Ovary (tissue), 9 donors: ENCODE data around the gene HERPUD1. TPM values are rescaled to one million over a fixed set of nuclear protein-coding genes. Genes with fewer than 3 reads are reported as not detected.

Experiments used
- DNase-seq, 5 donors: peaks; one replicate each; pipeline ENCODE4 v3.0.0-alpha.2; 2019 to 2020
- H3K27ac ChIP-seq, 2 donors: fragments of 200-600 bp; one replicate each; pipeline versions ENCODE4 v1.5.1 to v1.8.0; 2019 to 2022
- H3K27me3 ChIP-seq: fragments of 200-600 bp; one replicate; pipeline ENCODE4 v1.8.0; 2022
- H3K36me3 ChIP-seq: fragments of 200-600 bp; sonication (generic); one replicate; pipeline ENCODE4 v1.5.1; 2019
- H3K4me1 ChIP-seq: one replicate; pipeline ENCODE4 v1.8.1; 2013; ENCODE audit warnings: mild to moderate bottlenecking, moderate library complexity; ENCODE audit not compliant: insufficient read depth
- H3K4me3 ChIP-seq: fragments of 200-600 bp; sonication (generic); one replicate; pipeline ENCODE4 v1.5.1; 2017
- H3K9me3 ChIP-seq, 2 donors: fragments of 200-600 bp in 1 of 2; sonication (generic) in 1 of 2; one replicate each; pipeline versions ENCODE4 v1.5.1 to v1.8.1; 2013 to 2019; ENCODE audit warnings: mild to moderate bottlenecking in 1 of 2, moderate library complexity in 1 of 2
- CTCF ChIP-seq, 3 donors: fragments of 450-650 bp in 2 of 3; fragments of 200-600 bp in 1 of 3; IDR thresholded peaks; one replicate each; pipeline versions ENCODE4 v1.5.1 to v1.8.0; 2016 to 2022; ENCODE audit warnings: antibody characterized with exemption in 3 of 3, mild to moderate bottlenecking in 1 of 3
- EP300 ChIP-seq: sonication (generic); formaldehyde crosslinking; IDR thresholded peaks from one replicate; pipeline ENCODE4 v1.6.1; 2017; ENCODE audit warnings: antibody characterized with exemption
- POLR2A ChIP-seq: fragments of 450-650 bp; IDR thresholded peaks from one replicate; pipeline ENCODE4 v1.6.1; 2017; ENCODE audit warnings: antibody characterized with exemption, mild to moderate bottlenecking, moderate library complexity
- WGBS, 3 donors: extraction: QIAGEN DNeasy Blood & Tissue Kit in 1 of 3; methylation state at CpG; one replicate each; pipeline versions ENCODE4 v1.1.5 to v1.1.7; 2013 to 2017; 5-methylcytosine and 5-hydroxymethylcytosine counted together
- intact Hi-C, 4 donors: fragments of 100-400 bp; cut with DNase I; formaldehyde crosslinking; loops; one replicate each; pipeline versions ENCODE4 v1.11.0 to v1.15.1; 2022 to 2023
- polyA plus RNA-seq, 2 donors: library from polyadenylated mRNA; stranded (reverse); fragments of 200-250 nt in 1 of 2; fragments of 350-450 nt in 1 of 2; fragmentation: Illumina TruSeq in 1 of 2; extraction: RNeasy Lipid Tissue Mini Kit (QIAGEN cat#74804) in 1 of 2; gene quantifications; one replicate each; pipeline ENCODE4 v1.2.3, GENCODE V29; 2013 to 2014
- total RNA-seq, 7 donors: library from RNA; depleted of rRNA in 2 of 7; stranded (reverse); fragments of >200 nt in 2 of 7; fragmentation: NEBNext Ultra II Directional in 3 of 7; extraction: Animal tissue kit (Norgen Biotek cat#: 25700) in 3 of 7; gene quantifications; one replicate each; pipeline versions ENCODE4 v1.1.0 to v1.2.4, GENCODE V29; 2016 to 2023
- donor health status: DM: no; HTN: no; CAD: no; lungs with moderate emphysema.
- donor health status: DM: no; HTN: no; CAD: no.
- donor health status: Bipolar disorder and iron deficiency.
- donor health status: DM: yes; HTN: yes; CAD: no.
- donor health status: DM: no; HTN: no; CAD: no.
- donor health status: DM: yes; HTN: yes; CAD: no.

Gene HERPUD1
- total and polyA plus RNA-seq, 9 donors = 95.4 to 299 (median 192) TPM

- intact Hi-C loops = no loop called here
- DNase-seq = no peak
- 87 to 92% (median 88%) methylated on average over 11 of the region's 11 CpGs for WGBS, 3 donors
Measured at GRCh38 chr16:56977823-56978430, 46.0 kb downstream of the HERPUD1 start.

GRCh38 chr16:56980201-56980535, 48.2 kb downstream of the HERPUD1 start:
- DNase-seq = no peak
- no peaks in the 10 kb centered on the region for H3K9me3 ChIP-seq
- no peaks in the 10 kb centered on the region for H3K36me3 ChIP-seq
- no peak overlapping the region for H3K4me3 ChIP-seq
- TF ChIP-seq EP300 (no peak), CTCF (IDR thresholded peaks at IDR 0.05) (no peak), POLR2A (no peak)
- no peaks in the 10 kb centered on the region for H3K4me1 ChIP-seq
- intact Hi-C loops = no loop called here
- no peaks in the 10 kb centered on the region for H3K27me3 ChIP-seq
- no peak overlapping the region for H3K27ac ChIP-seq
- 79 to 83% (median 80%) methylated on average over 4 of the region's 4 CpGs for WGBS, 3 donors

More at GRCh38 chr16:56977823-56978430, 46.0 kb downstream of the HERPUD1 start:
- Histone ChIP-seq H3K4me3 (no peak overlapping the region), H3K9me3 (no peaks in the 10 kb centered on the region), H3K27ac (no peak overlapping the region), H3K27me3 (no peaks in the 10 kb centered on the region), H3K4me1 (peaks cover 3% of the 10 kb centered on the region), H3K36me3 (no peaks in the 10 kb centered on the region)
- TF ChIP-seq CTCF (IDR thresholded peaks at IDR 0.05) = no peak
- no peak for TF ChIP-seq EP300
- no peak for TF ChIP-seq POLR2A

- no peaks in the 10 kb centered on the region for H3K36me3 ChIP-seq
- intact Hi-C loops = no loop called here
- no peaks in the 10 kb centered on the region for H3K9me3 ChIP-seq
- no peak for TF ChIP-seq CTCF (IDR thresholded peaks at IDR 0.05)
- TF ChIP-seq POLR2A = no peak
- TF ChIP-seq EP300 = no peak
- H3K4me3 ChIP-seq = no peak overlapping the region
- no peak overlapping the region for H3K27ac ChIP-seq
- 75 to 82% (median 81%) methylated on average over 16 of the region's 16 CpGs for WGBS, 3 donors
- H3K27me3 ChIP-seq = no peaks in the 10 kb centered on the region
- DNase-seq = no peak
- H3K4me1 ChIP-seq = peaks cover 2% of the 10 kb centered on the region
Measured at GRCh38 chr16:56980792-56981724, 49.1 kb downstream of the HERPUD1 start.

GRCh38 chr16:56981729-56982271, 49.9 kb downstream of the HERPUD1 start:
- Histone ChIP-seq H3K36me3 (no peaks in the 10 kb centered on the region), H3K27me3 (no peaks in the 10 kb centered on the region), H3K9me3 (no peaks in the 10 kb centered on the region), H3K4me3 (no peak overlapping the region), H3K27ac (no peak overlapping the region), H3K4me1 (peaks cover 2% of the 10 kb centered on the region)
- DNase-seq = no peak
- 90 to 92% (median 91%) methylated on average over 12 of the region's 12 CpGs for WGBS, 3 donors
- intact Hi-C loops = no loop called here
- TF ChIP-seq EP300 (no peak), CTCF (IDR thresholded peaks at IDR 0.05) (no peak), POLR2A (no peak)
